ENCODE data around the gene S100A12. TPM values are rescaled to one million over a fixed set of nuclear protein-coding genes. Genes with fewer than 3 reads are reported as not detected.
A peak's percentile ranks its signal among the peaks of the same experiment; 100 is the strongest.
"Not testable (repeated sequence)": the region's sequence is repeated elsewhere in the genome, so short reads cannot be mapped to it uniquely, and the experiment has no call there.

Gene S100A12
- total RNA-seq, 1 donor from 2014 or later = 4.1 TPM

DNA sequence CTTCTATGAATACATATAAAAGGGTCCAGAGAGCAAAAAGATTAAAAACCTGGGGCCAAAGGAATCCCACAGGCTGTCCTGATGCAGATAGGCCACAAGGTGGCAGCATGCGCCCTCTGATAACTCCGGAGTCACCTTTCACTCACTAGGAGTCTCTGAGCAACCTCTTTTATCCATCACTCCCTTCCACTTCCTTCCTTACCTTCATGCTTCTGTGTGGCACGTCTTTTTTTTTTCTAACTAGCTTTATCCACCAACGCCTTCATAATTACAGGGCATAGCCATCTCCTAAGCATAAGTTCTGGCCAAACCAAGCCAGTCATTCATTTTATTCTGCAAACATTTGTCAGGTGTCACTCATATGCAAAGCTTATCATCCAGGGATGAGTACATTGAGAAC is 22.9 kb downstream of the S100A12 start:
- DNase-seq = peak; percentile 31

GRCh38 chr1:153350321-153350957 is 25.0 kb downstream of the S100A12 start:
- no peak for DNase-seq

DNA sequence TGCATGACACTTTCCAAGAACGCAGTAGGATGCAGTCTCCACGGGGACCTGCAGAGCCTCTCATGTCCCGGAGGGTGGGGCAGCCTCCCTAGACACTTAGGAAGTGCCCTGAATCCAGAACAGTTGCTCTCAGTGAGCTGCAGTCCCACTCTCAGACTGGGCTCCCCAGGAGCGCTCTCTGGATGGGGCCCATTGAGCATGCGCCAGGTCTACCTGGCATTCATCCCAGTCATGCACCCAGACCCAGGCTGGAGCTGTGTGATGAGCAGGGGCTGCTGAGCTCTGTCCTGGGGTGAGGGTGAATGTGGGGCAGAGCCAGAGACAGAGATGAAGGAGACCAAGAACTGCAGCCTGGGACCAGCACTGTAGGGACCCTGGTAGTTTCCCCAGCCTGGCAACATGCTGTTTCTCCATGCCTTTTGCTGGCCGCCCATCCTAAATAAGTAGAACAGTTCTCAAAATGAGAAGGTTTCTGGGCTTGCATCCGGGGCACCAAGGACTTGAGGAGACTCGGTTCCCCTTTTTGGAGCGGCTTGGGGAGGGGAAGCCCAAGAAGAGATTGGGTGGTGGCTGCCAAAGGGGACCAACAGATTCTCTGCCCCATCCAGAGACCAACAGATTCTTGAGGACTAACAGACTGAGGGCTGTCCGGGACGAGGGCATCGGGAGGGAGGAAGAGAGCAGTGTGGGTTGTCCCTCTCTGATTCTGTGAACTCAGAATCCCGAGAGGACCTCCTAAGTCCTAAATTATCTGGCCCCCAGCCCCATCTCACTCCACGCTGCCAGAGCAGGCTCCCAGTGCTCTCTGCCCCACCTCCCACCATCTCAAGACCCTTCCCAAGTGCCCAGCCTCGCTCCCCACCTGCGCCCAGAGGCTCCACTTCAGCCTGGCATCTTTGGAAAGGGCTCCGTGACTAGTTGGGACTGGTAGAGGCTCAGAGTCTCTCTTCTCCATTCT is 25.8 kb downstream of the S100A12 start:
- DNase-seq = no peak

- no peak for DNase-seq
Observed at GRCh38 chr1:153348511-153349362, 26.7 kb downstream of the S100A12 start, which contains the start of gene PGLYRP4. Gene PGLYRP4, minus strand, starts transcription at chr1:153348841. Its CDS starts 909 bp downstream, at chr1:153347932.

- DNase-seq = no peak
Observed at GRCh38 chr1:153347856-153348255, 27.6 kb downstream of the S100A12 start.

DNA sequence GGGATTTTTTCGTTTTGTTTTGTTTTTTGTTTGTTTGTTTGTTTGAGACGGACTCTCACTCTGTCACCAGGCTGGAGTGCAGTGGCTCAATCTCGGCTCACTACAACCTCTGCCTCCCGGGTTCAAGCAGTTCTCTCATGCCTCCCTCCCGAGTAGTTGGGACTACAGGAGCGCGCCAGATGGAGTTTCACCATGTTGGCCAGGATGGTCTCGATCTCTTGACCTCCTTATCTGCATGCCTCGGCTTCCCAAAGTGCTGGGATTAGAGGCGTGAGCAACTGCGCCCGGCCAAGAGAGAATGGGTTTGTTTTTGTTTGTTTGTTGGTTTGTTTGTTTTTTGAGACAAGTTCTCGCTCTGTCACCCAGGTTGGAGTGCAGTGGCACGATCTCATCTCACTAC is 28.4 kb downstream of the S100A12 start:
- not testable (repeated sequence) for DNase-seq

DNA sequence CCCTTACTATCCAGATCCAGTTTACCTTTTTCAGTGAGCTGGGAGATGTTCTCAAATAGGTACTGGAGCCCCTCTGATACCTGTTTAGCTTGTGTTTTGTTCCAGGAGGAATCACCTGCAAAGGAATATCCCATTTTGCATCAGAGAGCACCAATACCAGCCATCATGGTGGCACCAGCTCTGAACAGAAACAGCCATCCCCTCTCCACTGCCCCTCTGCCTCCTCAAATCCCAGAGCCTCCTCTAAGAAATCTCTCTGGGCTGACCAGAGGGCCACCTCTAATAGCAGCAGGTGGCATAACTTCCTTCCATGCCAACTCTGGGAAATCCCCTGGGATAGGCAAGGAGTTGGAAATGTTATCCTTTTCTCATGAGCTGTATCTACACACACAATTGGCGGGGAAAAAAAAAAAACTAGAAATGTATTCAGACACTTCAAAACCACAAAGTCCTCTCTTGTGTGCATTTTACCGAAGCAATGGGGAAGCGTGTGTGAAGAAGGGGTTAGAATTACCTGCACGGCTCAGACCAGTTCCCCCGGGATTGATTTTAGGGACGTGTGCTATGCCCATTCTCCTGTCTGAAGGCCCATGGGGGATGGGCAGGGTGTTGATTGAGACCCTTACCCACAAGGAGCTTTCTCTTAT is 29.2 kb downstream of the S100A12 start:
- no peak for DNase-seq

- DNase-seq = no peak
Observed at GRCh38 chr1:153345187-153346076, 30.0 kb downstream of the S100A12 start.

DNA sequence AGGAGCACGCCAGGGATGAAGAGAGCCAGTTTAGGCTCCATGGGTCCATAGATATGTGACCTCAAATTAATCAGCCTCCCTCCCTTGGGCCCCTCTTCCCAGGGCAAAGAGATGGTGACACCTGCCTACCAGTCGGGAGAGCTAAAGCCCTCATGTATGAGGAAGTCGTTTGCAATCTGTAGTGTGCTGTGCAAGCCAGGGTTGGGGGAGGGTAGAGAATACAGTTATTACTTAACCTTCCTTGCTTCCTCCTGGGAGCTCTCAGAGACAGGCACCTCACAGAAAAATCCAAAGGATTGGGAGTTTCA is 30.7 kb downstream of the S100A12 start:
- no peak for DNase-seq

- no peak for DNase-seq
Observed at GRCh38 chr1:153343811-153344717, 31.4 kb downstream of the S100A12 start.

DNA sequence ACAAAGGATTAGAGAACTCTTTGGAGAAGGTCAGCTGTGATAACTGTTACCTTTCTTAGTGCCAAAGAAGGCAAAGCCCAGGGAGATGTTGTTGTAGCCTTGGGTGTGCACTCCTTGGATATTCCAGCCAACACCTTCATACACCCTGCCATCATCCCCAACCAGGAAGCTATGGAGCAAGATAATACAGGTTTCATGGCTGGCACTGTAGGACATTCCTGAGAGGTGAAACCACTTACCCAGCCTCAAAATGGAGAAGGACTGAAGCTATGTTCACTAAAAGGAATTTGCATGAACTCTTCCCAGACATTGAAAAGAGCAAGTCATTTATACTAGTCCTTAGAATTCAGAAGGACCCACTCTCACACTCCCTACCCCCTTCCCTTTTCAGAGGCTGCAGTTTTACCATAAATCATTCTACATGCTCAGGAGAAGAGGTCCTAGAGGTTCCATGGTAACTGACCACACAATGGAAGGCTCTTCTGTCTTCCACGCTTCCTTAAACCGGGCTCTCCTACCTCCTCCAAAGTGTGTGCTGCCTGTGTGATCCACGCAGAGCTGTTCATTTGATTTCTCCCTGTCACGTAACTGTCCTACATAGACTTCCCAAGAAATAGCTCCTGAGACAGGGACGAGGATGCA is 32.3 kb downstream of the S100A12 start:
- DNase-seq = no peak

GRCh38 chr1:153342178-153342577 is 33.2 kb downstream of the S100A12 start:
- DNase-seq = no peak

DNA sequence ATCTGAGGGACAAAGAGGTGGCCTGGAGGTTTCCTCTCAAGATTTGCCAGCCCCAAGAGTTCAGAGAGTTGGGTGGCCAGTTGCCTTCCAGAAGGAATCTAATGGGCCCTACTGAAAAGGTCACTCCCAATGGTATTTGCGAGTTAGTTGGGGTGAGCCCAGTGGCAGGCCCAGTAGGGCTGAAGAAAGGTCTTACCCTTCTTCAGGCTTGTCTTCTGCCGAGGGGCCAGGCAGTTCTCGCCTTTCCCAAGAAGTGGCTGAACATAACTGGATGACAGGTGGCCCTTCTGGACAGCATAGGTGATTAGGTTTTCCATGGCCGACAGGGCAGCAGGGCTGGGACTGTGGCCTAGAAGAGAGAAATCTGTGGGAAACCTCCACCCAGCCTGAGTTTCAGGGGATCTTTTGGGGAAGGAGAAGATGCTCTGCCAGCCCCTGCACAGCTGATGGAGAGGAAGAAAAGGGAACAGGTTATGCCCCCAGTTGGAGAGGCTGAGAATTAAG is 33.9 kb downstream of the S100A12 start:
- no peak for DNase-seq

DNA sequence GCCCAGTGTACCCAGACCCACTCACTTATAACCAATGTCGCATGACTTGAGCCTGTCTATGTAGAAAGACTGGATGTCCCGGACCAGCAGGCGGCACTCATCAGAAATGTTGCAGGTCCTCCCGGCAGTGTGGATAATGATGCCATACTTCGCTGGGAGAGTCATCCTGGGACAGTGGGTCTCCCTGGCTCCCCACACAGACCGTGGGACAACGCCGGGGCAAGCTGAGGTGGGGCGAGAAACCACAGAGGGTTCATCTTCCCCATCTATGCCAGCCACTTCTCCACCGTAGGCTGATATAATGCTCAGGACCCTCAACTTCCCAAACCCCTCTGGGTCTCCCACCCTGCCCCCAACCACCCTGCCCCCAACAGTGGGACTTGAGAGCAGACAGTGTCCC is 35.1 kb downstream of the S100A12 start:
- no peak for DNase-seq

GRCh38 chr1:153339802-153340201 is 35.6 kb downstream of the S100A12 start:
- no peak for DNase-seq

- no peak for DNase-seq
Observed at GRCh38 chr1:153337980-153338853, 37.2 kb downstream of the S100A12 start.

DNA sequence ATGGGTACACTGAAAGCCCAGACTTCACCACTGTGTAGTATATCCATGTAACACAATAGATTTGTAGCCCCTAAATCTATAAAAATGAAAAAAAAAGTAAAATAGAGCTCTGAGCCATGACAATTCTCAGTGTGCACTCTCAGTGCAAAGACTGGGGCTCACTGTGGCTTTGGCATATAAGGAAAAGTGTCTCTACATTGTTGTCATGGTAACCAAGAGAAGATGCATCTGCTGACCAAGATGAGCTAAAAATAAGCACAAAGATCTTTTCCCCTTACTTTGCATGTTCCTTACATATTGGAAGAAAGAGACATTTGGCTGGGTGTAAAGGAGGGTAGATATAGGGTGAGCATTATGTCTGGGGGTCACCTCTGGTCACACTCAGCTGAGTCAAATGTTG is 38.8 kb downstream of the S100A12 start:
- DNase-seq = no peak

DNA sequence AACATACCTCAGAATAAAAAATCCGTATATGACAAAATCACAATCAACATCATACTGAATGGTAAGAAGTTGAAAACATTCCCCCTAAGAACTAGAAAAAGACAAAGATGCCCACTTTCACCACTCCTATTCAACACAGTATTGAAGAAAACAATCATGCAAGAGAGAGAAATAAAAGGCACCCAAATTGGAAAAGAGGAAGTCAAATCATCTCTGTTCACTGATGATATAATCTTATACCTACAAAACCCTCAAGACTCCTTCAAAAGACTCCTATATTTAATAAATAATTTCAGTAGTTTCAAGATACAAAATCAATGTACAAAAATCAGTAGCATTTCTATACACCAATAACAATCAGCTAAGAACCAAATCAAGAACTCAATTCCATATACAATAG is 41.5 kb downstream of the S100A12 start:
- DNase-seq = no peak

All from occipital lobe (tissue), 2 donors.